HUES64 (cell line): ENCODE results near the gene G0S2.

Source experiments
- H3K27ac ChIP-seq: 2 replicates; pipeline ENCODE4 v1.7.0; 2013; ENCODE audit warnings: low read depth, low read length, inconsistent platforms
- H3K27me3 ChIP-seq: 2 replicates; pipeline ENCODE4 v1.6.1; 2013; ENCODE audit warnings: mild to moderate bottlenecking, low read length; ENCODE audit not compliant: insufficient read depth
- H3K36me3 ChIP-seq: 2 replicates; pipeline ENCODE4 v1.6.1; 2013; ENCODE audit warnings: mild to moderate bottlenecking, low read length; ENCODE audit not compliant: insufficient read depth
- H3K4me1 ChIP-seq: 2 replicates; pipeline ENCODE4 v1.6.1; 2013; ENCODE audit warnings: mild to moderate bottlenecking, low read length, moderate library complexity; ENCODE audit not compliant: insufficient read depth
- H3K4me3 ChIP-seq: 2 replicates; pipeline ENCODE4 v1.5.1; 2013; ENCODE audit warnings: mild to moderate bottlenecking, low read length, moderate library complexity
- H3K9ac ChIP-seq: 2 replicates; pipeline ENCODE4 v1.6.1; 2013; ENCODE audit warnings: mild to moderate bottlenecking, low read depth, low read length
- H3K9me3 ChIP-seq: 2 replicates; pipeline ENCODE4 v1.6.1; 2013; ENCODE audit warnings: low read depth, low read length; ENCODE audit not compliant: insufficient read depth
- WGBS: fragments of 150-250, 120-280 bp; methylation state at CpG from one replicate; pipeline ENCODE4 v1.1.7; 2013; ENCODE audit warnings: missing lambda C conversion rate; 5-methylcytosine and 5-hydroxymethylcytosine counted together

G0S2 gene

DNA sequence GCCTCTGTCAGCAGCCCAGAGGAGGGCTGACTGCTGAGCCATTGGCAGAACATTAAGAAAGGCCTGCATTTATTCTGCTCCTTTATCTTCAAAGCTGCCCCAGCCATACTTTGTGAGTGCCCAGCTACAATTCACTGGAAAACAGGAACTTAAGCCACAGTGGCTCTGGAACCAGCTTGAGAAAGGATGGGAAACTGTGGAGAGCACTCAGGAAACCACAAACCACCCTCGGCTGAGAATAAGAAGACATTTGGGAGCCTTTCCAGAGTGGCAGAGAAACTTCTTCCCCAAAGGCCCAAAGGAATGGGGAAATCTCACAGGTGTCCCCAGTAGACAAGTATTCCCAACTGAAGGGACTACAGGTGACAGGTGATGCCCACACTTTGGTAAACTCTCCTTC, 24.8 kb upstream of the G0S2 start:
- WGBS, result 96% methylated on average over 1 of the region's 1 CpG
- Histone ChIP-seq H3K9ac (no peak overlapping the region), H3K9me3 (no peaks in the 10 kb centered on the region), H3K4me3 (no peak overlapping the region), H3K36me3 (no peaks in the 10 kb centered on the region), H3K4me1 (peaks cover 16% of the 10 kb centered on the region; the same call in 1 of the 2 replicates), H3K27ac (no peak overlapping the region), H3K27me3 (no peaks in the 10 kb centered on the region)

DNA sequence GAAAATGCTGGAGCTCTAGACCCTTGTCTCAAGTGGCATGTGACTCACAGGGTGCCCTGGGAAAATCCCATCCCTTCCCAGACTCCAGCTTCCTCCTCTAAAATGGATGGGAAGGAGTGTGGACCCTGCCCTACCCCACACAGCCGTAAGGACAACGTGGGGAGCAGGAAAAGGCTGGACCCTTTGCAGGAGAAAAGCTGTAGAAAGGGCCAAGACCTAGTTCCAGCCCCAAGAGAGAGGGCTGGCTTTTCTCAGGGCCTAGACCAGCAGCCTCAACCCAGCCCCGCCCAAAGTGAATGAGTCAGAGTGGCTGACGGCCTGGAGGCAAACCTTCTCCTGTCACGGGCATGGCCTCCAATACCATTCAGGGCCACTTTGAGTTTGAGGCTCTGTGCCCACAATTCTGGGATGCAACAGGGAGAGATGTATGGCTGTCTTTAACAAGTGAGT, 24.0 kb upstream of the G0S2 start:
- H3K4me3 ChIP-seq, result no peak overlapping the region
- no peaks in the 10 kb centered on the region for H3K27me3 ChIP-seq
- H3K9ac ChIP-seq, result no peak overlapping the region
- H3K27ac ChIP-seq, result no peak overlapping the region
- H3K9me3 ChIP-seq, result no peaks in the 10 kb centered on the region
- 65% methylated on average over 5 of the region's 5 CpGs for WGBS
- H3K36me3 ChIP-seq, result no peaks in the 10 kb centered on the region
- H3K4me1 ChIP-seq, result peaks cover 16% of the 10 kb centered on the region; the same call in 1 of the 2 replicates

DNA sequence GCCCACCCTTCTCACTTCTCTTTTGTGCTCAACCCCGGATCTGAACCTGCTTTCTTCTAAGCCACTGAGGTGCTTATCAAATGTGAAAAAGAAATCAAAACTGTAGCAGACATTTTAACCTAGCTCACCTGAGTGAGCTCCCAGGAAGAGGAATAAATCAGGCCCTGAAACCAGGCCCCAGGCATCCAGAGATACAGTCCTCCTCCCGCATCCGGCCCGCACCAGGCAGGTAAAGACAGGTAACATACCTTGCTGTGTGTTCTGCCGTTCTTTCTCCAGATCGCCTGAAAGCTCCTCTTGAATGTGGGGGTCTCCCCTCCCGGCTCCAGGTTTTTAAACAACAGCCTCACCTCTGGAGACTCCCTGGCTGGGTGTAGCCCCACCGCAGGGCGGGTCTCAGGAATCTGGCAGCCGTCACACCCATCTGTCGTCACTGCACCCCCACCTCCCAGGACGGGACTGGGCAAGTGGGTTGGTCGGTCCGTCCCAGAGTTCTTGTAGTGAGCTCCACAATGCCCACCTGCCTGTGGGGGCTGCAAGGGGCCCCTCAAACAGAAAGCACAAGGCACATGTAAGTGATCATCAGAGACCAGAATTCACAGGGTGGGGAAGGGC, 23.0 kb upstream of the G0S2 start, which contains the start of gene LAMB3:
TSS of gene LAMB3 (minus strand) at position 305 of the 615 bp plus-strand sequence. CDS start 1,481 bp downstream, outside the sequence.
- no peak within 1 kb of the TSS for H3K4me3 ChIP-seq
- peaks cover 16% of the 10 kb centered on the region; the same call in 1 of the 2 replicates for H3K4me1 ChIP-seq
- no peak within 1 kb of the TSS; the same call in 1 of the 2 replicates for H3K27ac ChIP-seq
- 87% methylated on average over 14 of the region's 14 CpGs for WGBS
- H3K27me3 ChIP-seq, result no peaks in the 10 kb centered on the region
- no peaks in the 10 kb centered on the region for H3K9me3 ChIP-seq
- no peak within 1 kb of the TSS for H3K9ac ChIP-seq
- H3K36me3 ChIP-seq, result no peaks in the 10 kb centered on the region

DNA sequence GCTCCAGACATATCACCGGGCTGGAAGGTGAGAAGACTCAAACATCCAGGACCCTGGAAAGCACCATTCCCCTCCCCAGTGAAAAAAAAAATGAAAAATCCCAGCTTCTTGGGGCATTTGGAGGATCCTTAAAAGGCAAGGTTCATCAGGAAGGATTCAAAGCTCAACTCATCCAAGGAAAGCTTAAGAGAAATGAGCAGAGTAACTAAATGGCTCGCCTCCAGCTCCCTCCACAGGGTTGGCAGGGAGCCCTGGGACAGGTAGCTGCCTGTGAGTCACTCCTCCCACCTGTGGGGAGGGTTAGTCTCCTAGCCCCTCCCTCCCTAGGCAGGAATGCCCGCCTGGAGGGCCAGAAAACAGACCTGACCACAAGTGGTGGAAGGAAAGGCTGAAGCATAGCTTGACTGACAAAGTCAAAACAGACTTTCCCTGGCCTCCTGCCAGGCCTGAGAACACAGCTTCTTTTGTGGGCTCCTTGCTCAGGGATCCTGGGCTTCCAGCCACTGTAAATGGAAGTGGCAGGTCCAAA, 22.3 kb upstream of the G0S2 start:
- WGBS, result 51% methylated on average over 2 of the region's 3 CpGs
- Histone ChIP-seq H3K36me3 (no peaks in the 10 kb centered on the region), H3K4me1 (peaks cover 16% of the 10 kb centered on the region; the same call in 1 of the 2 replicates), H3K27me3 (no peaks in the 10 kb centered on the region), H3K9me3 (no peaks in the 10 kb centered on the region), H3K9ac (no peak overlapping the region), H3K27ac (no peak overlapping the region; the same call in 1 of the 2 replicates), H3K4me3 (no peak overlapping the region)

DNA sequence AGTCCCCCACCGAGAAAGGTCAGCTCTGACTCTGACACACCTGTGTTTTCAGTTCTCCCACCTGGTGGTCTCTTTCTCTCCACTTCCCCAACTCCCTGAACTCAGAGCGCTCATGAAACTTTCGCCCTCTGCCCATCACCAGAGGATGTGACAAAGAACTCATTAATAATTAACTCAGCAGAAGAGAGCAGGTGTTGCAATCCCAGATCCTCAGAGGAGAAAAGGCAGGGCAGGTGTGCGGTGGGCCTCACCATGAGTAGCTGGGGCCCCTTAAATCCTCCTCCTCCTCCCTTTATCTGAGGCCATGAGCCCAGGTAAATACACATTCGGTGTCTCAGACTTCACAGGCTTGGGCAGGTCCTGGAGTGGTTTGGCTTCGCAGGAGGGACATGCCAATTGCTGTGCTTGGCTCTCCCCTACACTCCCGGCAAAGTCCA, 21.3 kb upstream of the G0S2 start:
- 91% methylated on average over 7 of the region's 7 CpGs for WGBS
- Histone ChIP-seq H3K4me1 (peaks cover 16% of the 10 kb centered on the region; the same call in 1 of the 2 replicates), H3K9me3 (no peaks in the 10 kb centered on the region), H3K9ac (no peak overlapping the region), H3K4me3 (no peak overlapping the region), H3K36me3 (no peaks in the 10 kb centered on the region), H3K27ac (no peak overlapping the region), H3K27me3 (no peaks in the 10 kb centered on the region)

DNA sequence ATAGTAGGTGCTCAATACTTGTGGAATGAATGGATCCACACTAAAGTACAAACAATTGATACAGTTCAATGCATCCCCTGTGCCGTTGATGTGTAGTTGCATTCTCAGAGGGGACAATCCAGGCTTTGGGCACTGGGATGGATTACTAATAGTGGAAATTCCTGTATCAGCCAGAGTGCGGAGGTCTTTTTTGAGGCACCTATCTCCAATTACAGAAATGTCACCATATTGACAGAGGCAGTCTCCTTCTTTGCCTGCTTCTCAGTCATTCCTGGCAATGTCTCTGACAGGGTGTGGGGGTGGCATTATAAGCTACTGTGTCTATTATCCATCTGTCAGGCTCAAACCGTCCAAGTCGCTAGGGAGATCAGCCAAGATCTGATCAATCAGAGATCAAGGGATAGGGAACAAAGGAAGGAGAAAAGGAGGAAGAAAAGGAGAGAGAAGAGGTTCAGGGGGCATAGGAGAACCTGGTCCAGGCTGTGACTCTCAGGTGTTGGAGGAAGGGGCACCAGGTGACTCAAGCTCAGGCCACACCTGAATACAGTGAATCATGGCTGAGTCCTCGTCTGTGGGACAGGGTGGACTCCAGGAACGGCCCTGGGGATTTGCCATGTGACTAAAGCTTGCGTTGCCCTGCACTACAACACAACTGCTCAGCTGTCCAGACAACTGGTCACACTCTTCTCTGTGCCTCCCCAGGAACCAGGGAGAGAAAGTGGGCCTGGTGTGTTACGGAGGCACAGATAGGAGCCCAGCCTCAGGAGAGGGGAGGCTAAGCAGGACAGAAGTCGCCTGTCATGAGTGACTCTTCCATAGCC, 19.6 kb upstream of the G0S2 start:
- Histone ChIP-seq H3K27me3 (no peaks in the 10 kb centered on the region), H3K4me3 (no peak overlapping the region), H3K27ac (no peak overlapping the region), H3K9ac (no peak overlapping the region), H3K4me1 (peaks cover 16% of the 10 kb centered on the region; the same call in 1 of the 2 replicates), H3K36me3 (no peaks in the 10 kb centered on the region), H3K9me3 (no peaks in the 10 kb centered on the region)
- WGBS, result 94% methylated on average over 9 of the region's 9 CpGs

DNA sequence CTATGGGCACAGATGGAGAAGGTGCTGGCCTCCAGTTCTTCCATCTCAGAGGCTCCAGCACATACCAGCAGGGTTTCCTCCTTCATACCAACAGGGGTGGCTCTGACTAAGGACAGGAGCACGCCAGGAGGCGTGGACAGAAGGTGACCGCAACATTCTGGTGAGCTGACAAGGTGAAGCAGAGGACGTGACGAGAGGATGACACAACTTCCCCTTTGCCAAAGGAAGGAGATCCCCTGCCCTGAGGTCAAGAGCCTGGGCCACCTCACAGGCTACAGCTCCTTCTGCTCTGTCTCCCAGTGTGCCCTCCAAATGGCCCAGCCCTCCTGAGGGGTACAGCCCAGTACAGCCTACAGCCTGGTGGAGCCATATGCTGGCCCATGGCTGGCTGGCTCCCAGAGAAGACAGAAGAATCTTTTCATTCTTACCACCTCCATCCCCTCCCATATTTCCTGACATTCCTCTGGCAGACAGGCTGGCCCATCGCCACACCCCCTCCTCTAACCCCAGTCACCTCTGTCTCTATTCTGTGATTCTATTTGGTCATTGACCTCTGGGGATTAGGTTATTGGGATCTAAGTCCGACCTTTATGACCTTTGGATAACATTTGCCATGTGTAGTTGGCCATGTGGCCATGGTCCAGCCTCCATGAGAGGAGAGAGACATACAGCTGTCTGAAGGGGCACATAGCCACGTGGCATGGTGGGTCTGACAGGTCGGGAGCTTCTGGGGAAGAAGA, 17.9 kb upstream of the G0S2 start:
- Histone ChIP-seq H3K4me1 (peaks cover 15% of the 10 kb centered on the region; the same call in 1 of the 2 replicates), H3K9ac (no peak overlapping the region), H3K4me3 (no peak overlapping the region), H3K9me3 (no peaks in the 10 kb centered on the region), H3K36me3 (no peaks in the 10 kb centered on the region), H3K27ac (no peak overlapping the region), H3K27me3 (no peaks in the 10 kb centered on the region)
- WGBS, result 81% methylated on average over 9 of the region's 9 CpGs

DNA sequence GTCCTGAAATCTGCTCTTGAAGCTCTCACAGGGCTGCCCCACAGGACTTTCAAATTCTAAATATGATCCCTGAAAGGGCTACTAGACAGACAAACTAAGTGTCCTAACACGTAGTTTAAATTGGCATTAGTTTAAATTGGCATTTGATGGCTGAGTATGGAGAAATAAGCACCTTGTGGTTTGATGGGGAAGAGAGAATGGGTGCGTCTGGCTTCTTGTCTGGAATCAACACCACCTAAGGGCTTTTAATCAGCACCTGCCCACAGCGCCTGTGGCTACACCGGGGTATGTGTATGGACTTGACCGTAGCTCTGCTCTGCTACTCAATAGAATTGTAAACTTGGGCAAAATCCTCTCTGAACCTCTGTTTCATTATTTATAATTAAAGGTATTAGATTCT, 17.3 kb upstream of the G0S2 start:
- Histone ChIP-seq H3K27me3 (no peaks in the 10 kb centered on the region), H3K9ac (no peak overlapping the region), H3K4me1 (peaks cover 9% of the 10 kb centered on the region; the same call in 1 of the 2 replicates), H3K36me3 (no peaks in the 10 kb centered on the region), H3K27ac (no peak overlapping the region), H3K9me3 (no peaks in the 10 kb centered on the region), H3K4me3 (no peak overlapping the region)
- 56% methylated on average over 5 of the region's 5 CpGs for WGBS

DNA sequence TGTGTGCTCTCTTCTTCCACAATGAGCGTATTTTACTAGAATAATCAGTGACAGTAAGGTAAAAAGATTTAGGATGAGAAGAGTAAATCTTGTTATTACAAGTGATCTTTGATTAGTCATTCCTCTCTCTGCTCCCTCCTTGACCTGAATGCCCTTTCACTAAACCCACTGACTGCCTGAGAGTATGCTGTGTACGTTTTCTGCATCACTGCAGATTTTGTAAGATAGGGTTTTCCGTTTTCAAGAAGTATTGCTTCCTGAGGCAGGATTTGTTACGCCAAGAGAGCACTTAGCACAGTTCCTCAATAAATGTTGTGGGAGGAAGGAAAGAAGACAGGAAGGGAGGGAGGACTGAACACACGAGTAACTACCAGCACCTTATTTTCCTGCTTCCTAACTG, 15.3 kb upstream of the G0S2 start:
- H3K4me1 ChIP-seq, result no peaks in the 10 kb centered on the region; the same call in 1 of the 2 replicates
- no peak overlapping the region for H3K27ac ChIP-seq
- H3K9ac ChIP-seq, result no peak overlapping the region
- WGBS, result 79% methylated on average over 4 of the region's 5 CpGs
- no peak overlapping the region for H3K4me3 ChIP-seq
- no peaks in the 10 kb centered on the region for H3K9me3 ChIP-seq
- no peaks in the 10 kb centered on the region for H3K27me3 ChIP-seq
- H3K36me3 ChIP-seq, result no peaks in the 10 kb centered on the region

DNA sequence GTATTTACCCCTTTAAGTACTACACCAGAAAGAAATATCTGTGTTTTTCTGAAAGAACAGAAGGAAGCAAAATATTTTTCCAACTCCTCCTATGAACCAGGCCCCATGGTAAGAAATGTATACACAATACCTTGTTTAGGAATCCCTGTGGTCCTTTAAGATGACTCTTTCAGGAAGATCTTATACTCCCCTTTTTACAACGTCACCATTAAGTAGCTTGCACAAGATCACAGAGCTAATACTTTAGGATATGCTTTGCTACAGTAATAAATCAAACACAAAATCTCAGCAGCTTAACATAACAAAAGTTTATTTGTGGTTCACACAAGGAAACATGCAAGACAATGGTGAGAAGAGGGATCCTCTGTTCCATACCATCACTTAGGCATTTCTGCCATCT, 14.1 kb upstream of the G0S2 start:
- 74% methylated on average over 1 of the region's 1 CpG for WGBS
- H3K9ac ChIP-seq, result no peak overlapping the region
- H3K9me3 ChIP-seq, result no peaks in the 10 kb centered on the region
- H3K4me1 ChIP-seq, result no peaks in the 10 kb centered on the region; the same call in 1 of the 2 replicates
- H3K4me3 ChIP-seq, result no peak overlapping the region
- no peaks in the 10 kb centered on the region for H3K27me3 ChIP-seq
- no peaks in the 10 kb centered on the region for H3K36me3 ChIP-seq
- no peak overlapping the region for H3K27ac ChIP-seq
